Limb (tissue), 2 donors: ENCODE measurements around the gene ZBTB39.
"Not testable (repeated sequence)": the region's sequence is repeated elsewhere in the genome, so short reads cannot be mapped to it uniquely, and the experiment has no call there.

Source experiments
- DNase-seq, 2 donors: peaks; one replicate each; pipeline ENCODE4 v3.0.0-alpha.2; 2016; ENCODE audit errors: extremely low spot score in 2 of 2

The ZBTB39 gene

DNA sequence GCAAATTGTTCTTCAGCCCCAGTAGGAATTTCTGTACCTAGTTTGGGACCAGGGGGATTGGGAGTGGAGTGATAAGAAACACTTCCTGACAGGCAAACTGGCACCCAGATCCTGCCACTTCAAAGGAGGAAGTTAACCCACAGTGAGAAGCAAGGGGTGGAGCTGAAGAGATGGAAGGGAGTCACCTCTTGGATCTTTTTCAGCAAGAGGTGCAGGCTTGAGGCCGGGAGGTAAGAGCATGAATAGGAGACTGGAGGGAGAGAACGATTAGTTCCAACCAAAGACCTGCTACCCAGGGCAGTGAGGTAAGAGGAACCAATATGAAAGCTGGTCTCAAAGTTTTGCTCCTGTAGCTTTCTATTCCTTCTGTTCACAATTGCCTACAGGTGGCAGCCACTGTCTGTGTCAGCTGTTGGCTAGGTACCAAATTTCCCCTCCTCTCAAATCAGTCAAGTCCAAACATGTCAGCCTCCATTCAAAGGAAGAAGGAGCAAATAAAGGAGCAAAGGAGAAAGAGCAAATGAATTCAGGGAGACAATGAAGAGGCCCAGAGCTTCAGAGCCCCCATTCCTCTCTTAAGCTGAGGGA is 24.9 kb upstream of the ZBTB39 start:
- no peak for DNase-seq

DNA sequence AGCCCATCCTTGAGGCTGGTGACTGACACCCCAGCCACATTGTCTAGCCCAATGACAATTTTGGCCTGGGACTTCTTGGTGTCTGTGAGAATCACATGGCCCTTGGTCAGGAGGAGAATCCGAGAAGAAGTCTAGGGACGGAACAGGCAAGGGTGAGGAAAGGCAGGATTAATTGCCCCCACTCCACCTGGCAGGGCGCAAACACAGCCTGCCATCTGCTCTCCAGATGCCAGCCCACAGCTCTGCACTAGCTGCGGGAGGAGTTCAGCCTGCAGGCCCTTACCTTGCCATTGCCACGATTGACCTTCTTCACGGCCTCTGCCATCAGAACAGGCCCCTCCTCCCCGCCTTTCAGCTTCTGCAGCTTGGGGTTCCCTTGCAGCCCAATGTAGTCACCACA is 23.1 kb upstream of the ZBTB39 start:
- no peak for DNase-seq

DNA sequence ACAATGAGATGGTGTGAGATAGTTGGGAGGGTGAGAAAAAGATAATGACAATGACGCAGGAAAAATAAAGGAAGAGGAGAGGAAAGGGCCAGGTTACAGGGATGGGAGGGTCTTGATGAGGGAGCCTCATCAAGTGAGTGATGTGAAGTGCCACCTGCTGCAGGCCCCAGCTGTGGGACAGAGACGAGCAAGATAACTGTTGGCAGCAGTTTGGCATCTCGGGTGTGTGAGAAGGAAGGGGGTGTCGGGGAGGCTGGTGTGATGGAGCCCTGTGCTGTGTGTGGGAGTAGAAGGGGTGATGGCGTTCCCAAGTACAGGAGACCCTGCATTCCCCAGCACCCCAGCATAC is 21.4 kb upstream of the ZBTB39 start:
- DNase-seq: no peak

DNA sequence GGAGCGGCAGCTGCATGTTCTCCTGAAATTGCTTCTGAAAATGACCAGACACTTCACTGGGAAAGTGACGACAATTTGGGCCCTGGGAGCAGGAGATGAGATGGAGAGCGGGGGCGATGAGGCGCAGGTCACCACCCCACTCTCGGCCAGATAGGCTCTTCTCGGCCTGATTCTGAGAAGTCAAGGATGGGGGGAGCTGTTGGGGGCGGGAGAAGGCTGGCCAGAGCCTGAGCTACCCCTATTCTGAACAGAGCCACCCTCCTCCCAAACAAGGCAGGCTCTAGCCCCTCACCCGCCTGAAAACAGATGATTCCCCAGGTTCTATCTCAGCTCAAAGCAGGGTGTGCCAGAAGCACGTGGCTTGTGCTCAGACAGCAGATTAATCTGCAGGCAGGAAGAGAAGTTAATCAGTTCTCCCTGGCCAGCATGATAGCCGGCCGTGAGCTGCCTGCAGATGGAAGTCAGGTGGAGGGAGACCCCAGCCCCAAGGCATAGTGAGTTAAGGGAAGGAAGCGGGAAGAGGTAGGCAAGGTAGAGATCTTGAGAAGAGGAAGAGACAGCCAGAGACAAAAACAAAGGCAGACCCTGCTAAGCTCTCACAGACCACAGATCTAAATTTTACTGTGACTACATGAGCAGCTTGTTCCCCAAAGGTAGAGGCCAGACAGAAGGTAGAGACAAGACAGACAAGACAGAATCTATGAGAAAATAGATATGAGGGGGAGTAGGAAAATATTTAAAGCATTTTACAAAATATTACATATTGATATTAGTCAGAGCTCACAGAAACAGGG is 20.9 kb upstream of the ZBTB39 start:
- DNase-seq: no peak

DNA sequence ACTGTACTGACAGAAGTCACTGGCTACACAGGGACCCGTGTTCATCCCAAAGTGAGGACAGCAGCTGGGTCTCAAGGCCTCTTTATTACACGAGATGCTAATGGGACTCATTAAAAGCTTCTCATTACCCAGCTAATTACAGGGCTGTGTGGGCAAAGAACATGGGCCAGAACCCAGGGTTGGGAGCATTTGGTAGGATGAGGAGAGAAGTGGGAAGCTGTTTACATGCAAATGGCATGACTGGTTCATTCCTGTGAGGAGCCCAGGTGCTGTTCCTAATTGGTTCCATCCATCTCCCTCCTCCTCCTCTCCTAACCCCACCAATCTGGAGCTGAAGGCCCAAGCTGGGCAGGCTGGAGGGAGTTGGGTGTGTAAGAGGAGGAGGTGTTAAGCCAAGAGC is 18.9 kb upstream of the ZBTB39 start:
- DNase-seq: no peak

DNA sequence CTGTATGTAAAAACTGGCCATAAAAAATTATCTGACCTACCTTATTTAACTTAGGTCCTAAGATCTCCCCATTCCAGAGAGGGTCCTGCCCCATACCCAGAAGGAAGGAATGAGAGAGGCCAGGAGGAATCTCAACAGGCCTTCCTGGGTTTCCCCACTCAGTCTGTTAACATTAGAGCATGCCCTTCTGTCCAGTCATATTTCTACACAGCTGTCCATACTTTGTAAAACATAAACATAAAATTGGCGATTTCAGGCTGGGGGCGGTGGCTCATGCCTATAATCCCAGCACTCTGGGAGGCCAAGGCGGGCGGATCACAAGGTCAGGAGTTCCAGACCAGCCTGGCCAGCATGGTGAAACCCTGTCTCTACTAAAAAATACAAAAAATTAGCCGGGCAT is 16.0 kb upstream of the ZBTB39 start:
- DNase-seq: not testable (repeated sequence)

DNA sequence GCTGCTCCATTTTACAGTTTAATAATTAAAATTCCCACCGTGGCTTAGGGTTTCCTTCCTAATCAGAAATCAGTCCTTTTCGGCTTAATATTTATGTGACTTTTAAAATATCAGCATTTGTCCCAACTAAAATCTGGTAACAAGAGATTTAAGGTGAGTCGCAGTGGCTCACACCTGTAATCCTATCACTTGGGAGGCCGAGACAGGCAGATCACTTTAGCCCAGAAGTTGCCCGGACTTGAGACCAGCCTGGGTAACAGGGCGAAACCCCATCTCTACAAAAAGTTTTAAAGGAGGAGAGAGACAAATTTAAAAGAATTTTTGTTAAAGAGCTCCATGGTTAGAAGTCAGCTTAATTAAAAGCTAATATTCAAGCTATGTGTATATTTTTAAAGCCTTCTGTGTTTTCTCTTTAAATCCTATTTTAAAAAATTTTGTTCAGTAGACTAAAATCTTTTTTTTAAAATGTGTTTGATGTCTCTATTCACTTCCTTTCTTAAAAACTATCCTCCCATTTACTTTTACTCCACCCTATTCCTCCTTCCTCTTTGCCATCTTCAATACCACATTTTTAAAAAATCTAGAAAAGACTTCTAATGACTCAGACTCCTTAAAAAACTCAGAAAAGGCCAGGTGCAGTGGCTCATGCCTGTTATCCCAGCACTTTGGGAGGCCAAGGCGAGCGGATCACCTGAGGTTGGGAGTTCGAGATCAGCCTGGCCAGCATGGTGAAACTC is 13.8 kb upstream of the ZBTB39 start:
- no peak for DNase-seq

DNA sequence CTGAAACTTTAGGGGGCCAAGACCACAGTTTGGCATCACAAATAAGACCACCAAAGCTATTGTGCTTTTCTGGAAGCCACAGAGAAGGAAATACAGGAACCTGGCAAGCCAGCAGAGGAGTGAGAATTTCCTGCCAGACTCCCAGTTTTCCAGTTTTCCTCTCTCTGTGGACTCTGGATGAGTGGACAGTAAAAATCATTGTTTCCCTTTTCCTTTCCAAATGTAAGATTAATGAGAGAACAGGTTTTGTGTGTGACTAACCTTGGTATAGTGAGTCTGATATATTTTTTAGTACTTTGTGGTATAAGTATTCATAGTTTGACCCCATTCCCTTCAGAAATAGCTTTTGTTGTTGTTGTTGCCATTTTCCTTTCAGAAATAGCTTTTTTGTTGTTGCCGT is 12.6 kb upstream of the ZBTB39 start:
- no peak for DNase-seq

DNA sequence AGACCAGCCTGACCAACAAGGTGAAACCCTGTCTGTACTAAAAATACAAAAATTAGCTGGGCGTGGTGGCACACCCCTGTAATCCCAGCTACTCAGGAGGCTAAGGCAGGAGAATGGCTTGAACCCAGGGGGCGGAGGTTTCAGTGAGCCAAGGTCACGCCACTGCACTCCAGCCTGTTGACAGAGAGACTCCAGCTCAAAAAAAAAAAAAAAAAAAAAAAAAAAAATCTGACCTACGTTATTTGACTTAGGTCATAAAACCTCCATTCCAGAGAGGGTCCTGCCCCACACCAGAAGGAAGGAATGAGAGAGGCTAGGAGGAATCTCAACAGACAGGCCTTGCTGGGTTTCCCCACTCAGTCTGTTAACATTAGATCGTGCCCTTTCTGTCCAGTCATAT is 12.0 kb upstream of the ZBTB39 start:
- DNase-seq: not testable (repeated sequence)

DNA sequence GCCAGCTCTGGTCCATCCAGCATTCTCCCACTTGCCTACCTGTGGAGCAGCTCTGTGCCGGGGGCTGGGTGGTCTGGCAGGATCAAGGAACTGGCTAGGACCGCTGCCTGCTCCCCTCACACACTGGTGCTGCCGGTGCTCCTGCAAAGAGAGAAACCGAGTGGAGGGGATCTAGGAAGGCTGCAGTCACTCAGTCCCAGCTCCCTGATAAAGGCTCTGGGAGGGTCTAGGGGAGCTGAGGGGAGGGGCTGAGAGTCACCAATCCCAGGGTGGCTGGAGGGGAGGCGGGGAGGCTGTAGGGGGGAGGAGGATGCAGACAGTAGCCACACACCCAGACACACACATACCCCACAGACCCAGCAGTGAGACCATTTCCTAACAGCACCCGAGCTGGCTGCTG is 10.0 kb upstream of the ZBTB39 start, which contains the start of gene TAC3:
Gene TAC3 (minus strand): TSS at position 182 of the 400 bp plus-strand sequence. CDS start 732 bp downstream, outside the sequence.
- no peak for DNase-seq

DNA sequence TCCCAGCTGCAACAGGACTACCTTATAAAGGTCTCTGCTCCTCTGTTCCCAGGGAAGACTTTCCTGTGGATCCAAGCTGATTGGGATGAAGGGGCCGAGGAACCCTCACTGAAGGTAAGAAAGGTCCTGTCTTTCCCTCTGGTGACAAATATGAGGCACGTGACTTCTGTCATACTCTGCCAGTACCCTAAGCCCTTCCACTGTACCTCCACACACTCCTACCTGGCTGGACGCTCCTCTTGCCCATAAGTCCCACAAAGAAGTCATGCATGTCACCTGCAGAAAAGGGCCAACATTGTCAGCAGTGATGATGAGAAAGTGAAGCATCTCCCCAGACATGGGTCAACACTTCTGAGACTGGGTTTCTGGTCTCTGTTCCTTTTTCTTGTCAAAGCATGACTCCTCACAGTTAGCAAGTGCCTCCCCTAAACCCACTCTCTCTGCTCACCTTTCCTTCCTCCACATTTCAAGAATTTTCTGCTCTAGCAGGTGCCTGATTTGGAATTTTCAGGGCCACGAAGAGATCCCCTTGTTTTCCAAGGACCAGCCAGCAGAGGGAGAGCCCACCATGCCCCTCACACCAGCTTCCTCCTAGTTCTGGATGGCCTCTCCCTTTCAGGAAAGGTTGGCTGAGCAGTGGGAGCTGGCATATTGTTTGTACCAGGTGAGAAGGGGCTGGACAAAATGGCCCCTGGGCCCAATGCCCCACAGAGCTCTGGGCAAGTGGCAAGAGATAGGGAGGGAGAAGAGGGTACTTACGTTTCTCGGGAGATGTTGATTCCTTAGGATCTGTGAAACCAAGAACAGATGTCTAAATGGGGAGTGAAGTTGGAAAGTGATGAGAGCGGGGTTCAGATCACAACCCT is 6.5 kb upstream of the ZBTB39 start:
- DNase-seq: no peak

DNA sequence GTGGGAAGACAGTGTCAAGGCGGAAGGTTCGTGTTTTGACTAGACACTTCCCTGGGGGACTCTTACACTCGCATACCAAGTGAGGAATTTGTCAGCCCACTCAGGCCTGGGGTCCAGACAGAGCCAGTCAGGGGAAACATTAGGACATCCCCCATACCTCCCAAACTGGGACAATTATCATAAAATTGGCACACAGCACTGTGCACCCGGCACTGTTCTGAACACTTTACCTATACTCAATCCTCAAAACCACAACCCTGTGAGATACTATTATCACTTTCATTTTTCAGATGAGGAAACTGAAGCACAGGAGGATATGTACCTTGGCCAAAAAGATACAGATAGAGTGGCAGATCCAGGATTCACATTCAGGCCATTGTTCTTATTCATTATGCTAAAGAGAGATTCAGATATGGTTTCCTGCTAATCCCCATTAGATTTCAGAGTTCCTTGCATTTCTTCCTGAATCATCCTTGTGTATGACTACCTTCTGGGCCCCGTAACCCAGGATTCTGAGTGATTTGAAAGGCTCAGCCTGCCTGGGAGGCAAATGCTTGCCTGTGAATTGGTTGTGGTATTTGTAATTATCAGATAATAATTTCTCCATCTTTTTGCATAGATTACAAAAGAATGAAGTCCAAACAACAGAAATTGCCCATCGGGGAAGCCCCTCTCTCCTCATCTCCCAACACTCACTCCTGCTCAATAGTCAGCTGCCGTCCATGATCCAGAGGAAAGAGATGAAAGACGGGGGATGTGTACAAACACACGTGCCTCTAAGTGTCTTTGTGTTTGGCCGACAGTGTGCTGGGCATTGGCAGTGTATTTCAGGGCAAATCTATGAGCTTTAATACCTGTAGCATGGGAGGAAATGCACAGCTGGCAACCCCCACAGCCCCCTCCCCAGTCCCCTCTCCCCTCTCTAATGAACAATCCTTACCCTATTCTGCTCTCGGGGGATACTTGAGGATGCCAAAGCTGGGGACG is 5.4 kb upstream of the ZBTB39 start:
- DNase-seq: no peak

DNA sequence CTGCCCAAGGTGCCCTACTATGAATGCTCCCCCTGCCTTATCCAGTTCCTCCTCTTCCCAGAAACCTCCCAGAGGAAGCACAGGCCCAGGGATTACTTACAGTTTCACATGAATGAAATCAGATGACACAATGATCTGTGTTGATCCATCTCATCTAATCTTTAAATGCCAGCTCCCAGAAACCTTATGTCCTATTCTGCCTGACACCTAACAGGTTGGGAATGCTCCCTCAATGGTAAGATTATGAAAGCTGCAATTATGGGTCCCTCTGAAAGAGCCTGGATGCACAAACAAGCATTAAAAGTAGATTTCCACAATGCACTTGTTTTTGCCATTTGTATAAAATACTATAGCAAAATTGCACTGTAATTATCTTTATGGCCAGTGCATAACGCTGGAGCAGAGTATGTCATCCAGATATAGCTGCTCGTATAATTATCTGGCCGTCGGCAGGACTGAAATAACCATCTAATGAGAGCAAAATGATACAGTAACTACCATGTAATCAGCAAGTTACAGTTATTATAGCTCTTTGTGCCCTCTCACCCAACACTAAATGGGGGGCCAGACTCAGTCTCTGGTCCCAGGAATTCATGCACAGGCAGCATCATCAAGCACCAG is 4.4 kb upstream of the ZBTB39 start:
- DNase-seq: no peak

DNA sequence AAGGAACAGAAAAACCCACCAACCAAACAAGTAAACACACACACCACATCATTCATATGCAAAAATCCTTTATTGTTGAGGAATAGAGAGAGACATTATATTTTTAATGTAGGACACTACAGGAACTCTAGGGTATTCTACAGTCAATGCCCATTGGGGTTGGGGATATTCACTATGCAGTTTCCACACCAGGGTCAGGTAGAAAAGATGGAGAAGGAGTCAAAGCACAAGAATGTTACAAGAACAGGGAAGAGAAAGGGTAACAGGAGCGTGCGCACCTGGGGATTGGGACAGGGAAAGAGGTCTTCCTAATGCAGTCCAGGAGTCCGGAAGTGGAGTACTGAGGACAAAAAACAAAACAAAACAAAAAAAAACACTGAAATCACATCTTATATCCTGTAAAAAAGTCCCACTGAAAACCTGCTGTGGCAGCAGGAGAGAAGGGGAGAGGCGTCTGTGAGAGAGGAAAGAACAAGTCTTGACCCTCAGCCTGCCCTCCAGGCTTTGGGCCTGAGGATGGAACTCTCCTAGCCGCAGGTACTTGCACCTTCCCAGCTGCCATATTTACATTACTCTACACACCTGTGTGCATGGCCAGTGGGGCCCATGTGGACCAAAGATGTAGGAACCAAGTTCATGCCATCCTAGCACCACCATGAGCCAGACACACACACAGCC is 3.7 kb upstream of the ZBTB39 start:
- no peak for DNase-seq

DNA sequence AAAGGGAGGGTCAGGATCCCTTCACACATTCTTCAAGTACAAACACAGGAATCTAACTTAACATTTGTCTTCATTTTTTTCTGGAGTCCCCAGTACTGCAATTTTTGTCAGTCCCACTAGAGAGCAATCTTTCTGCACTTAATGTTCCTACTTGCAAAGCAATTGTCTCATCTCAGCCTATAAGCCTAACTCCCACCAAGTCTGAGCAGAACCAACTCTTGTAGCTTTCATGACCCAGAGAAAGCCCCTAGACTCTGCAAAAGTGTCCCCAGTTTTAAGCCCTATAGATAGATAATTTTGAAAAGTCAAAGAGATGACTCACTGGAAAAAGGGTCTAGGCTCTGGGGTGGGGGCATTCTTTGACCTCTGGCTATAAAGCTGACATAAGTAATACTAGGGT is 1.8 kb upstream of the ZBTB39 start:
- peak in 1 of 2 donors; percentile 67 for DNase-seq

DNA sequence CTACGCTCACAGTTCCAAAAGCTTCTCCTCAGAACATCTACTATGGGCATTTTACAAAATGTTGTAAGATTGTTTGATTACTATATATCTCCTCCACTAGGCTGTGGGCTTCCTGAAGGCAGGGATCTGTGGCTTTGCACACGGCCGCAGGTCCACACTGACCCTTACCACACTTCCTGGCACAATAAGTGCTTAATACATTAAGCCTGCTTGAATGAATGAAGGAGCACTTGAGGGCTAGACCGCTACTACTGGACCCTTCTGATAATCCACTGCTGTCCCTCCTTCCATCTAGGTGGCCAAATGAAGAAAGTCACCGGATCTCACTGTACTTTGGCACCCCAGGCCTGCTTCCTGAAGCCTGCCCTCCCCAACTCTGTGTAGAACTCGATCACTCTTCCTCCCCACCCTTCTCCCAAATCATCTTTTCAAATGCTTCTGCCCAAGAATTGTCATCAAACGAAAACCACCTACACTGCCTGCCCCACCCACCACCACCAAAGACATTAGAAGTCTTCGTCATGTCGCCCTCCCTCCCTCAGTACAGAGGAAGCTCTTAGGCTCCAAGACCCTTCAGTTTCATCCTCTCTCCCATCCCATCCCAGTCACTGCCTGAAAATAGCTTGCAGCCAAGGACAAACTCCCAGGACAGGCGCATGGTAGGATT is 596 bp upstream of the ZBTB39 start:
- DNase-seq: no peak

DNA sequence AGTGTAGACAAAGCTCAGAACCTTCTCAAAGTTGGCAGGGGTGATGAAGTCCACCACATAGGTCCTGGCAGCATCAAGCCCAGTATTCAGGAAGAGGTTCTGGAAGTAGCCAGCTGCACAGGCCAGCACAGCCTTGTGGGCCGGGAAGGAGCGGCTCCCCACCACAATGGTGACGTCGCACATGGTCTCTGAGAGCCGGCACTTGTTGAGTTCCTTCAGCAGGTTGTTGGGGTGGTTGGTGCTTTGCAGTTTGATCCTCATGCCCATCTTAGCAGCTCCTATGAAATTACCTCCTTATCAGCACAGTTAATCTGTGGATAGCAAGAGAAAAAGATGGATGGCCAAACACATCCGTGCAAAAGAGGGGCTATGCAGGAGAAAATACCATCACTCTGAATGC is 1.7 kb downstream of the ZBTB39 start:
- no peak for DNase-seq

DNA sequence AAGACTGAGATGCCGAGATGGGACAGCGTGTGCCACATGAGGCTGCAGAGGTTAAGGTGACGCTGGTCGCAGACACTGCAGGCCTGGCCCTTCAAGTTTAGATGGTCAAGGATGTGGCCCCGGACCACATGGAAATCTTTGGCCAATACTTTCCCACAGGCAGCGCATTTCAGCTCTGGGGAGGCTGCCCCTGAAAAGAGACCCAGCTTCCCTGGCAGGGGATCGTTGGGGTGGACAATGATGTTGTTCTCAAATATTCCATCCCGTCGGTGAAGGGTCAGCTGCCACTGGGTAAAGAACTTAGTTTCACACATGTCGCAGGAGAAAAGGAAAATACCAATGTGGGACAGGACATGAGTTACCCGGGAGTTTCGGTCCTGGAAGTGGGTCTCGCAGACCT is 3.0 kb downstream of the ZBTB39 start:
- no peak for DNase-seq

DNA sequence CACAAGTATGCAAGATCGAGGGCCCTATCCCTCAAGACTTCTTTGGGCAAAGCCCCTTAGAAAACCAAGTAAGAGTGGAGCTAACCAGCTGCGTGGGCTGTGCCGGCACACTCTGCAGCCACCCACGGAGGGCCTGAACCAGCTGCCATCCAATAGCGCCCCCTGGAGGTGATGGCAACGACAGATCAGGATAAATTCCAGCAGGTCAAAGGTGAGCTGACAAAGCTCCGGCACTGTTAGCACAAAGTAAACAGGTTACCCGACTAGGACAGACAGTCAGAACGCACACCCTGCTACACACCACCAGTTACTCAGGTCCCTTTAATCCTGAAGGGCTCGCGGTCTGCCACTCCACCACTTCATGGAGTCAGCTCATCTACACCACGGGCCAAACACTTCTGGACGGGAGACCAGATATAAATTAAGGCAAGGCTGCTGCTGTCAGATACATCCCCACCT is 4.9 kb downstream of the ZBTB39 start:
- DNase-seq: peak in 1 of 2 donors; percentile 58
